AG04449 (cell line): ENCODE data around the gene TSPYL4.

ENCODE experiments used
- CTCF ChIA-PET: fragments of 350-600 bp; formaldehyde crosslinking; extraction: SDS; loops from one replicate; lab custom pipeline; 2021; ENCODE audit warnings: antibody characterized with exemption; lab: Yijun Ruan, JAX
- POLR2A ChIA-PET: fragments of 400-600, 350-600 bp; formaldehyde crosslinking; extraction: SDS; loops from one replicate; lab custom pipeline; 2020; ENCODE audit warnings: antibody characterized with exemption, inconsistent platforms; lab: Yijun Ruan, JAX
- DNase-seq: peaks from one replicate; pipeline ENCODE4 v3.0.0-alpha.2; 2010; ENCODE audit warnings: low read depth, low spot score
- H3K4me3 ChIP-seq: 2 replicates; pipeline ENCODE4 v1.5.1; 2011; ENCODE audit warnings: low read depth, mild to moderate bottlenecking, control low read depth, low read length
- TF ChIP-seq, protein P1 (sequence below): IDR thresholded peaks from one replicate; pipeline ENCODE4 v1.5.1; 2011; ENCODE audit warnings: mild to moderate bottlenecking, moderate library complexity, low read length, control low read depth, inconsistent platforms; ENCODE audit not compliant: insufficient read depth; ENCODE audit errors: missing control alignments

Gene TSPYL4

DNA sequence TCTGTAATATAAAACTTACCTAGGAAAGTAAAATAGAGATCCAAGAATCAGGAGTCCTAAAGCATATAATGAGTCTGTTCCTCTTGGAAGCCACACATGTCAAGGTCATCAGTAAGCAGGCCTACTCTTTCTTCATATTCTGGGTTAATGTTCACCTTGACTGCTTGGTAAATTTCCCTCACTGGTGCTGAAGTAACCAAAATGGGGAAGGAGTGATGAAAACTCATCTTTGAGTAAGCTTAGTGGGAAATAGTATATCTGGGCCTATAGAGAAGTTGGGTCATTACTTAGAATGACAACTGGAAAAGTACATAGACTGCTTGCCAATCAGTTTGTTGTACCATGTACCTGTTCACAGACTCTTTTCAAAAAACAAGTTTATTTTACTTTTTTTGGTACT lies 6.6 kb downstream of the TSPYL4 start:
- TF ChIP-seq, protein P1, sequence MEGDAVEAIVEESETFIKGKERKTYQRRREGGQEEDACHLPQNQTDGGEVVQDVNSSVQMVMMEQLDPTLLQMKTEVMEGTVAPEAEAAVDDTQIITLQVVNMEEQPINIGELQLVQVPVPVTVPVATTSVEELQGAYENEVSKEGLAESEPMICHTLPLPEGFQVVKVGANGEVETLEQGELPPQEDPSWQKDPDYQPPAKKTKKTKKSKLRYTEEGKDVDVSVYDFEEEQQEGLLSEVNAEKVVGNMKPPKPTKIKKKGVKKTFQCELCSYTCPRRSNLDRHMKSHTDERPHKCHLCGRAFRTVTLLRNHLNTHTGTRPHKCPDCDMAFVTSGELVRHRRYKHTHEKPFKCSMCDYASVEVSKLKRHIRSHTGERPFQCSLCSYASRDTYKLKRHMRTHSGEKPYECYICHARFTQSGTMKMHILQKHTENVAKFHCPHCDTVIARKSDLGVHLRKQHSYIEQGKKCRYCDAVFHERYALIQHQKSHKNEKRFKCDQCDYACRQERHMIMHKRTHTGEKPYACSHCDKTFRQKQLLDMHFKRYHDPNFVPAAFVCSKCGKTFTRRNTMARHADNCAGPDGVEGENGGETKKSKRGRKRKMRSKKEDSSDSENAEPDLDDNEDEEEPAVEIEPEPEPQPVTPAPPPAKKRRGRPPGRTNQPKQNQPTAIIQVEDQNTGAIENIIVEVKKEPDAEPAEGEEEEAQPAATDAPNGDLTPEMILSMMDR = no peak
- H3K4me3 ChIP-seq = no peak overlapping the region
- ChIA-PET POLR2A (no interaction called here), CTCF (interaction anchor here (0.9 kb wide), 1 partner anchor 22 kb away, joined by 3 read pairs; no protein-coding TSS in a partner anchor)
- no peak for DNase-seq

GRCh38 chr6:116246089-116246488 lies 7.8 kb downstream of the TSPYL4 start:
- POLR2A ChIA-PET = no interaction called here
- no peak for DNase-seq
- CTCF ChIA-PET = interaction anchor here (1.1 to 2.1 kb wide), 2 partner anchors 15 to 29 kb away, joined by 3 to 8 read pairs; no protein-coding TSS in a partner anchor
- no peak overlapping the region for H3K4me3 ChIP-seq
- TF ChIP-seq, protein P1 = no peak

DNA sequence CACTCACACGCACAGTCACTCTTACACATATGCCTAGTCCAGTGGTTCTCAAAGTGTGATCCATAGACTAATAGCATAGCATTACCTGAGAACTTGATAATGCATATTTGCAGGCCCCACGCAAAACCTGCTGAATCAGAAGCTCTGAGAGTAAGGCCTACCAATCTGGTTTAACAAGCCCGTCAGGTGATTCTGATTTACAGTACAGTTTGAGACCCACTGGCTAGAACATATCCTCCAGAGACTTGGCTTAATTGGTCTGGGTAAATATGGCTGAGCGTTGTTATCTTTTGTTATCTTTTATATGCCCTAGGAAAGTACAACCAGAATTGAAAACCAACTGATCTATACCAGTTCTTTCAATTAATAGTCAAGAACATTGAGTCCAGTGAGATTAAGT lies 9.6 kb downstream of the TSPYL4 start:
- POLR2A ChIA-PET = no interaction called here
- DNase-seq = no peak

GRCh38 chr6:116239856-116240255 lies 14.0 kb downstream of the TSPYL4 start:
- DNase-seq = no peak
- ChIA-PET CTCF (interaction anchor here (1.9 kb wide), 1 partner anchor 23 kb away, joined by 8 read pairs; no protein-coding TSS in a partner anchor), POLR2A (no interaction called here)
- TF ChIP-seq, protein P1 = no peak
- no peak overlapping the region for H3K4me3 ChIP-seq

More for the DNA sequence above, 9.6 kb downstream of the TSPYL4 start:
- TF ChIP-seq, protein P1 = no peak
- no peak overlapping the region for H3K4me3 ChIP-seq
- CTCF ChIA-PET = interaction anchor here (1.6 kb wide), 1 partner anchor 26 kb away, joined by 5 read pairs; no protein-coding TSS in a partner anchor

DNA sequence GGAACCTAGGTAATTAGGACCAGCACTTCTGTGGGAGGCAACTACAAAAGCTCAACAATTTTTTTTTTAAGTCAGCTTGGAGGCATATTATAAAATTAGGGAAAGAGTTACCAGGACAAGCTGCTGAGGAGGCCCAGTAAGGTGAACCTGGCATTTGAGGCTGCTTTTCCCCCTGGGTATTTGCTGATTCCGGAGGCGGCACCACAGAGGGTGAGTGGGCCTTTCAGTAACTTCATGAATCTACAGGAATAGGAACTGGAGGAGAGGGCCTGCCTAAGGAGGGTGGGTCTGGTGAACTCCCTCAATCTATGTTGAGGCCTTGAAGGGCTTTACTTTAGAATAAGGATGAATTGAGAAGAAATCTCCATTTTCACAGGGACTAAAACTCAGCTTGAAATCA lies 14.6 kb downstream of the TSPYL4 start:
- CTCF ChIA-PET = interaction anchor here (1.0 to 1.9 kb wide), 3 partner anchors 10 to 124 kb away, joined by 3 to 8 read pairs (median 5); no protein-coding TSS in a partner anchor
- H3K4me3 ChIP-seq = no peak overlapping the region

GRCh38 chr6:116238083-116238482 lies 15.8 kb downstream of the TSPYL4 start:
- POLR2A ChIA-PET = no interaction called here
- TF ChIP-seq, protein P1 = no peak
- CTCF ChIA-PET = interaction anchor here (1.1 to 1.9 kb wide), 4 partner anchors 9 to 31 kb away, joined by 3 to 8 read pairs (median 4); no protein-coding TSS in a partner anchor
- DNase-seq = no peak
- no peak overlapping the region for H3K4me3 ChIP-seq

More for the DNA sequence above, 14.6 kb downstream of the TSPYL4 start:
- DNase-seq = no peak
- TF ChIP-seq, protein P1 = no peak
- POLR2A ChIA-PET = no interaction called here
